SK-N-SH treated with all-trans-retinoic acid at 6 μM for 48 hours (cell line): ENCODE results near the gene TRAPPC10.

Source experiments
- ATAC-seq: fragments of 200-7000 bp; cut with Tn5 transposase; 3 replicates; pipeline ENCODE4 v1.9.1; 2020; ENCODE audit warnings: mild to moderate bottlenecking, moderate library complexity
- ARNTL ChIP-seq: fragments of 450-650 bp; formaldehyde crosslinking; IDR thresholded peaks from 2 replicates; pipeline ENCODE4 v1.5.0; 2020; ENCODE audit warnings: low read depth, mild to moderate bottlenecking, moderate library complexity, borderline replicate concordance
- CSDC2 ChIP-seq: fragments of 250-450 bp; sonication (Bioruptor Pico); IDR thresholded peaks from 2 replicates; pipeline ENCODE4 v1.5.0; 2020; ENCODE audit warnings: mild to moderate bottlenecking, moderate library complexity
- ESRRG ChIP-seq: fragments of 250-450 bp; sonication (Bioruptor Pico); IDR thresholded peaks from 2 replicates; pipeline ENCODE4 v1.6.1; 2021; ENCODE audit warnings: mild to moderate bottlenecking
- GLIS3 ChIP-seq: fragments of 250-450 bp; sonication (Bioruptor Pico); IDR thresholded peaks from 2 replicates; pipeline ENCODE4 v1.5.0; 2020; ENCODE audit warnings: mild to moderate bottlenecking, moderate library complexity
- OSR1 ChIP-seq: fragments of 250-450 bp; sonication (Bioruptor Pico); IDR thresholded peaks from 2 replicates; pipeline ENCODE4 v1.8.0; 2022; ENCODE audit warnings: moderate library complexity, mild to moderate bottlenecking, inconsistent platforms
- PPARA ChIP-seq: fragments of 250-450 bp; sonication (Bioruptor Pico); IDR thresholded peaks from 2 replicates; pipeline ENCODE4 v1.5.0; 2020; ENCODE audit warnings: mild to moderate bottlenecking, borderline replicate concordance
- RARB ChIP-seq: fragments of 250-450 bp; sonication (Bioruptor Pico); IDR thresholded peaks from 2 replicates; pipeline ENCODE4 v1.8.0; 2021; ENCODE audit warnings: mild to moderate bottlenecking, moderate library complexity
- SNAI2 ChIP-seq: fragments of 250-450 bp; sonication (Bioruptor Pico); IDR thresholded peaks from 2 replicates; pipeline ENCODE4 v1.5.0; 2020; ENCODE audit warnings: mild to moderate bottlenecking, moderate library complexity
- TCF4 ChIP-seq: fragments of 250-450 bp; sonication (Bioruptor Pico); IDR thresholded peaks from 2 replicates; pipeline ENCODE4 v1.8.0; 2021; ENCODE audit warnings: mild to moderate bottlenecking, moderate library complexity, borderline replicate concordance
- TOX ChIP-seq: fragments of 250-450 bp; sonication (Bioruptor Pico); IDR thresholded peaks from 2 replicates; pipeline ENCODE4 v1.8.0; 2021; ENCODE audit warnings: mild to moderate bottlenecking, moderate library complexity, borderline replicate concordance
- ZC3H10 ChIP-seq: fragments of 250-450 bp; sonication (Bioruptor Pico); IDR thresholded peaks from 2 replicates; pipeline ENCODE4 v1.5.1; 2021; ENCODE audit warnings: mild to moderate bottlenecking, moderate library complexity
- ZFP30 ChIP-seq: fragments of 450-650 bp; formaldehyde crosslinking; IDR thresholded peaks from 2 replicates; pipeline ENCODE4 v1.5.0; 2022; ENCODE audit warnings: mild to moderate bottlenecking, moderate library complexity
- ZNF70 ChIP-seq: fragments of 450-650 bp; formaldehyde crosslinking; IDR thresholded peaks from 2 replicates; pipeline ENCODE4 v1.5.0; 2020; ENCODE audit warnings: mild to moderate bottlenecking, moderate library complexity
- ZNF8 ChIP-seq: fragments of 450-650 bp; formaldehyde crosslinking; IDR thresholded peaks from 2 replicates; pipeline ENCODE4 v1.5.0; 2020; ENCODE audit warnings: mild to moderate bottlenecking, moderate library complexity
- TF ChIP-seq, protein P1 (sequence below): fragments of 250-450 bp; sonication (Bioruptor Pico); IDR thresholded peaks from 2 replicates; pipeline ENCODE4 v1.8.0; 2020; ENCODE audit warnings: mild to moderate bottlenecking, moderate library complexity, borderline replicate concordance
- TF ChIP-seq, protein P2 (sequence below): fragments of 250-450 bp; sonication (Bioruptor Pico); IDR thresholded peaks from 2 replicates; pipeline ENCODE4 v1.8.0; 2021; ENCODE audit warnings: low read depth, mild to moderate bottlenecking, moderate library complexity, borderline replicate concordance
- TF ChIP-seq, protein P3 (sequence below): fragments of 250-450 bp; sonication (Bioruptor Pico); IDR thresholded peaks from 2 replicates; pipeline ENCODE4 v1.5.1; 2020; ENCODE audit warnings: low read depth, mild to moderate bottlenecking, moderate library complexity
- TF ChIP-seq, protein P4 (sequence below): fragments of 250-450 bp; sonication (Bioruptor Pico); IDR thresholded peaks from 2 replicates; pipeline ENCODE4 v1.5.1; 2021; ENCODE audit warnings: mild to moderate bottlenecking, moderate library complexity
- TF ChIP-seq, protein P5 (sequence below): fragments of 250-450 bp; sonication (Bioruptor Pico); IDR thresholded peaks from 2 replicates; pipeline ENCODE4 v1.5.0; 2020; ENCODE audit warnings: mild to moderate bottlenecking, moderate library complexity

The TRAPPC10 gene

DNA sequence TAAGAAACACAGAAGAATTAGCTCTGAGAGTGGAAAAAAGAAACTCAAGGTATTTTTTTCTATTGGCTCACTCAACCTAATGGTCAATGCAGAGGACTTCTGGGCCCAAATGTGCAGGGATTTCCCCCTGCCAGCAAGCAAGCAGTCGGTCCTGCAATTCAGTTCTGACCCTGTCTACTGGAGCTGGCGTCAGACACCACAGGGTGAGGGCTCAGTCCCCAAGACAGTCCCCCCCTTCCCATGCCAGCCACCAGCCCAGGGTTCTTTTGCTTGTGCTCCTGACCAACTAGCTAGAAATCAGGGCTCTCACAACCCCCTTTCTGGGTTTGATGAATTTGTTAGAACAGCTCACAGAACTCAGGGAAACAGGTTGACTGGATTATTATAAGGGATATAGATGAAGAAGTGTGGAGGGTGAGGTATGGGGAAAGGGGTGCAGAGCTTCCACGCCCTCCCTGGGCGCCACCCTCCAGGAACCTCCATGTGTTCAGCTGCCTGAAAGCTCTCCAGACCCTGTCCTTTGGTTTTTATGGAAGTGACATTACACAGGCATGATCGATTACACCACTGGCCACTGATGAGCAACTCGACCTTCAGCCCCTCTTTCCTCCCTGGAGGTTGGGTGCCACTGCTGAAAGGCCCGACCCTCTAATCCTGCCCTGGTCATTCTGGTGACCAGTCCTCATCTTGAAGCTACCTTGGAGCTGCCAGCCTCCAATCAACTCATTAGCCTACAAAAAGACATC, 72.6 kb downstream of the TRAPPC10 start (continued):
- TF ChIP-seq, protein P1, sequence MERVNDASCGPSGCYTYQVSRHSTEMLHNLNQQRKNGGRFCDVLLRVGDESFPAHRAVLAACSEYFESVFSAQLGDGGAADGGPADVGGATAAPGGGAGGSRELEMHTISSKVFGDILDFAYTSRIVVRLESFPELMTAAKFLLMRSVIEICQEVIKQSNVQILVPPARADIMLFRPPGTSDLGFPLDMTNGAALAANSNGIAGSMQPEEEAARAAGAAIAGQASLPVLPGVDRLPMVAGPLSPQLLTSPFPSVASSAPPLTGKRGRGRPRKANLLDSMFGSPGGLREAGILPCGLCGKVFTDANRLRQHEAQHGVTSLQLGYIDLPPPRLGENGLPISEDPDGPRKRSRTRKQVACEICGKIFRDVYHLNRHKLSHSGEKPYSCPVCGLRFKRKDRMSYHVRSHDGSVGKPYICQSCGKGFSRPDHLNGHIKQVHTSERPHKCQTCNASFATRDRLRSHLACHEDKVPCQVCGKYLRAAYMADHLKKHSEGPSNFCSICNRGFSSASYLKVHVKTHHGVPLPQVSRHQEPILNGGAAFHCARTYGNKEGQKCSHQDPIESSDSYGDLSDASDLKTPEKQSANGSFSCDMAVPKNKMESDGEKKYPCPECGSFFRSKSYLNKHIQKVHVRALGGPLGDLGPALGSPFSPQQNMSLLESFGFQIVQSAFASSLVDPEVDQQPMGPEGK = no peak
- no peak for TF ChIP-seq ZNF8 (CRISPR knock-in tag)

DNA sequence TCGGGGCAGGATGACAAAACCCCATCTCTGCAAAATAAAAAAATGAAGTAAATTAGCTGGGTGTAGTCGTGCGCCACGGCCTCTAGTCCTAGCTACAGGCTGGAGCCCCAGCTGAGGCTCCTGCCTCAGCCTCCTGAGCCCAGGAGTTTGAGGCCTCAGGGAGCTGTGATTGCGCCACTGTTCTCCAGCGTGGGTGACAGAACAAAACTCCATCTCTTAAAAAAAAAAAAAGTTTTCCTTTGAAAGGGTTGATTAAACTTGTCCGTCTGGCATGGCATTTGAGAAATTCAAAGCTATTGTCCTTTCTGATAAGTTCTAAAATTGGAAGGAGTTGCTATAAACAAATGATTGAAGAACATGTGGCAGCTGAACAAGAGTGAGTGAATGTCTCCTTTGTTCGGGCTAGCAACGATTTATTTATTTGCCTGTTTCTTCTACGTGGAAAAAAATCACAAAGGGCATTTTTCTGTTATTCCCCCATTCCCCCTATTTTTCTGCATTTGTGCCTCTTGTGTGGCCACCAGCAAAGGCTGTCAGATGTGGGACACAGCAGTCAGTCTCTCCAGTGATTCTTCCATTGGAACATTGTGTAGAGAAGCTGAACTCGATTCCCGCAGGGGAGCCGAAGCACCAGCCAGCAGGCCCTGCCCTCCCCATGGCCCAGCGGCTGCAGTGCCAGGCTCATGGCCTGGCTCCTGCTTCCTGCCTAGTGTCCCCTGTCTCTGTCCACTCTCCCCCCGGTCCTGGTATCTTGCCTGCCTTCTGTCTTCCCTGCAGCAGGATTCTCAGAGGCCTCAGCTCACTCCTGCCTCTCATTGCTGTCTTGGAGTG, 73.6 kb downstream of the TRAPPC10 start:
- TF ChIP-seq ZNF8 (CRISPR knock-in tag) = no peak
- ATAC-seq = no peak; the same call in 2 of the 3 replicates

DNA sequence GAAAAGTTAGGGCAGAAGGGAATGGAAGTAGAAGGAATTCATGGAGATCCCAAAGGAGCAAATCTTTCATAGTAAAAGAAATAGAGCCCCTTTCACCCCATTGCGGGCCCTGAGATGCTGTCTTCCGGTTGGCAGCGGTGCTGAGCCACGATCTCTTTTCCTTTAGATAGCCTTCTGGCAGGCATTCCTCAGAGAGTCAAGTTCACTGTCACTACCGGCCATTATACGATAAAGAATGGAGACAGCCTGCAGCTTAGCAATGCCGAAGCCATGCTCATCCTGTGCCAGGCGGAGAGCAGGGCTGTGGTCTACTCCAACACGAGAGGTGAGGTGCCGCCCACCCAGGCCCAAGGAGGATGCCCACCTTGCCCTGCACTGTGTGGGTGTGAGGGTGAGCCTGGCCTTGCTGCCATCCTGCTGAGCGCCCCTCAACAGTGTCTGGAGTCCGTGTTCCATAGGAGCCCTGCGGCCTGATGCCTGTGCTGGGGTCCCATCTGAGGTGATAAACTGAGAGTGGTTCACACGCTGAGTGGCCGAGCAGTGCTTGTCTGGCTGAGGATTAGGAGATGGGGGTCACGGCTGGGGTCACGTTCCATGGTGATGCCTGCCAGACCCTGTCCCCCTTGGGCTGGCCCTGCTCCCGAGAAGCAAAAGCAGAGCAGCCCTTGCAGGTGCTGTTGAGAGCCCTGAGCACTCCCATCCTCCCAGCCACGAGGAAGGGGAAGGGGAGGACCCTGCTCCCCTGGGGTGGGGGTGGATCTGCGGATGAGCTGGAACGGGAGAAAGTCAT, 74.7 kb downstream of the TRAPPC10 start:
- TF ChIP-seq PPARA (CRISPR knock-in tag) (no peak), TCF4 (CRISPR knock-in tag) (no peak), ZFP30 (CRISPR knock-in tag) (no peak), ZC3H10 (CRISPR knock-in tag) (no peak), ESRRG (no peak), ZNF8 (CRISPR knock-in tag) (no peak), SNAI2 (CRISPR knock-in tag) (no peak), ZNF70 (CRISPR knock-in tag) (no peak), GLIS3 (no peak), CSDC2 (CRISPR knock-in tag) (no peak)
- TF ChIP-seq, protein P2, sequence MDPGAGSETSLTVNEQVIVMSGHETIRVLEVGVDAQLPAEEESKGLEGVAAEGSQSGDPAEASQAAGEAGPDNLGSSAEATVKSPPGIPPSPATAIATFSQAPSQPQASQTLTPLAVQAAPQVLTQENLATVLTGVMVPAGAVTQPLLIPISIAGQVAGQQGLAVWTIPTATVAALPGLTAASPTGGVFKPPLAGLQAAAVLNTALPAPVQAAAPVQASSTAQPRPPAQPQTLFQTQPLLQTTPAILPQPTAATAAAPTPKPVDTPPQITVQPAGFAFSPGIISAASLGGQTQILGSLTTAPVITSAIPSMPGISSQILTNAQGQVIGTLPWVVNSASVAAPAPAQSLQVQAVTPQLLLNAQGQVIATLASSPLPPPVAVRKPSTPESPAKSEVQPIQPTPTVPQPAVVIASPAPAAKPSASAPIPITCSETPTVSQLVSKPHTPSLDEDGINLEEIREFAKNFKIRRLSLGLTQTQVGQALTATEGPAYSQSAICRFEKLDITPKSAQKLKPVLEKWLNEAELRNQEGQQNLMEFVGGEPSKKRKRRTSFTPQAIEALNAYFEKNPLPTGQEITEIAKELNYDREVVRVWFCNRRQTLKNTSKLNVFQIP (CRISPR knock-in tag) = no peak
- TF ChIP-seq, protein P3, sequence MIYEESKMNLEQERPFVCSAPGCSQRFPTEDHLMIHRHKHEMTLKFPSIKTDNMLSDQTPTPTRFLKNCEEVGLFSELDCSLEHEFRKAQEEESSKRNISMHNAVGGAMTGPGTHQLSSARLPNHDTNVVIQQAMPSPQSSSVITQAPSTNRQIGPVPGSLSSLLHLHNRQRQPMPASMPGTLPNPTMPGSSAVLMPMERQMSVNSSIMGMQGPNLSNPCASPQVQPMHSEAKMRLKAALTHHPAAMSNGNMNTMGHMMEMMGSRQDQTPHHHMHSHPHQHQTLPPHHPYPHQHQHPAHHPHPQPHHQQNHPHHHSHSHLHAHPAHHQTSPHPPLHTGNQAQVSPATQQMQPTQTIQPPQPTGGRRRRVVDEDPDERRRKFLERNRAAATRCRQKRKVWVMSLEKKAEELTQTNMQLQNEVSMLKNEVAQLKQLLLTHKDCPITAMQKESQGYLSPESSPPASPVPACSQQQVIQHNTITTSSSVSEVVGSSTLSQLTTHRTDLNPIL (CRISPR knock-in tag) = no peak
- ATAC-seq = no peak

DNA sequence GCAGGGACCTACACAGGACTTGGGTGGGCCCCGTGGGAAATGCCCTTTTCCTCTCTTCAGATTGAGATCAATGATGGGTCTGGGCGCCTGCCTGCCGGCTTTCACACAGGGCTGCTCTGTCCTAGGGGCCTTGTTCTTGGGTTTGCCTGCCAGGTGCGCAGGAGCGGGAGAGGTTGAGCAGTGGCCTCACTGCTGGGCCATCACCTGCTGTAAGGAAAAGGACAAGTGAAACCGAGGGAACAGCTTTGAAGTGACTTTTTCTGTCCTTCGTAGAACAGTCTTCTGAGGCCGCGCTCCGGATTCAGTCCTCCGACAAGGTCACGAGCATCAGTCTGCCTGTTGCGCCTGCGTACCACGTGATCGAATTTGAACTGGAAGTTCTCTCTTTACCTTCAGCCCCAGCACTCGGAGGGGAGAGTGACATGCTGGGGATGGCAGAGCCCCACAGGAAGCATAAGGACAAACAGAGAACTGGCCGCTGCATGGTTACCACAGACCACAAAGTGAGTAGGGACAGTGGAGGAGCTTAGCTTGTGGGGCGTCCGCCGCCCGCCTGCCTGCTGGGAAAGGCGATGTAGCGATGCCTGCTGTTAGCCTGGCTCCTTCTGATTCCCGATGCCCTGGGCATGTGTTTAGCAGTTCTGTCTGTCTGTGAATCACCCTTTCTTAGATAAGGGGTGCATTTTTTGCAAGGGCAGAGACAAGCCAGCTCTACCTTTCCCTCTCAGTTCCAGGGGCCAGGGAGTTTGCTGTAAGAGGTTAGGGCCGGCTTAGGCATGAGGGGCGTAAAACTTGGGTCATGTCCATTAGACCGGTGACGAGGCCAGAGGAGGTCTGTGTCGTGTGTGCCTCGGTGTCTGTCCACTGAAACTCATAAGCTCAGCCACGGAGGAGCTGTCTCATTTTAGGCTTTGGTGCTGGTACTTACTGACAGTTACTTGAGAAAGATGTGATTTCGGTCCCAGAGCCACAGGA, 75.6 kb downstream of the TRAPPC10 start:
- no peak for ATAC-seq
- TF ChIP-seq, protein P4, sequence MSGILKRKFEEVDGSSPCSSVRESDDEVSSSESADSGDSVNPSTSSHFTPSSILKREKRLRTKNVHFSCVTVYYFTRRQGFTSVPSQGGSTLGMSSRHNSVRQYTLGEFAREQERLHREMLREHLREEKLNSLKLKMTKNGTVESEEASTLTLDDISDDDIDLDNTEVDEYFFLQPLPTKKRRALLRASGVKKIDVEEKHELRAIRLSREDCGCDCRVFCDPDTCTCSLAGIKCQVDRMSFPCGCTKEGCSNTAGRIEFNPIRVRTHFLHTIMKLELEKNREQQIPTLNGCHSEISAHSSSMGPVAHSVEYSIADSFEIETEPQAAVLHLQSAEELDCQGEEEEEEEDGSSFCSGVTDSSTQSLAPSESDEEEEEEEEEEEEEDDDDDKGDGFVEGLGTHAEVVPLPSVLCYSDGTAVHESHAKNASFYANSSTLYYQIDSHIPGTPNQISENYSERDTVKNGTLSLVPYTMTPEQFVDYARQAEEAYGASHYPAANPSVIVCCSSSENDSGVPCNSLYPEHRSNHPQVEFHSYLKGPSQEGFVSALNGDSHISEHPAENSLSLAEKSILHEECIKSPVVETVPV (CRISPR knock-in tag) = no peak
- TF ChIP-seq ESRRG (no peak), CSDC2 (CRISPR knock-in tag) (no peak), ARNTL (CRISPR knock-in tag) (no peak), OSR1 (no peak), RARB (no peak), ZC3H10 (CRISPR knock-in tag) (no peak), TOX (CRISPR knock-in tag) (no peak)
- TF ChIP-seq, protein P2 (CRISPR knock-in tag) = no peak
- TF ChIP-seq, protein P5, sequence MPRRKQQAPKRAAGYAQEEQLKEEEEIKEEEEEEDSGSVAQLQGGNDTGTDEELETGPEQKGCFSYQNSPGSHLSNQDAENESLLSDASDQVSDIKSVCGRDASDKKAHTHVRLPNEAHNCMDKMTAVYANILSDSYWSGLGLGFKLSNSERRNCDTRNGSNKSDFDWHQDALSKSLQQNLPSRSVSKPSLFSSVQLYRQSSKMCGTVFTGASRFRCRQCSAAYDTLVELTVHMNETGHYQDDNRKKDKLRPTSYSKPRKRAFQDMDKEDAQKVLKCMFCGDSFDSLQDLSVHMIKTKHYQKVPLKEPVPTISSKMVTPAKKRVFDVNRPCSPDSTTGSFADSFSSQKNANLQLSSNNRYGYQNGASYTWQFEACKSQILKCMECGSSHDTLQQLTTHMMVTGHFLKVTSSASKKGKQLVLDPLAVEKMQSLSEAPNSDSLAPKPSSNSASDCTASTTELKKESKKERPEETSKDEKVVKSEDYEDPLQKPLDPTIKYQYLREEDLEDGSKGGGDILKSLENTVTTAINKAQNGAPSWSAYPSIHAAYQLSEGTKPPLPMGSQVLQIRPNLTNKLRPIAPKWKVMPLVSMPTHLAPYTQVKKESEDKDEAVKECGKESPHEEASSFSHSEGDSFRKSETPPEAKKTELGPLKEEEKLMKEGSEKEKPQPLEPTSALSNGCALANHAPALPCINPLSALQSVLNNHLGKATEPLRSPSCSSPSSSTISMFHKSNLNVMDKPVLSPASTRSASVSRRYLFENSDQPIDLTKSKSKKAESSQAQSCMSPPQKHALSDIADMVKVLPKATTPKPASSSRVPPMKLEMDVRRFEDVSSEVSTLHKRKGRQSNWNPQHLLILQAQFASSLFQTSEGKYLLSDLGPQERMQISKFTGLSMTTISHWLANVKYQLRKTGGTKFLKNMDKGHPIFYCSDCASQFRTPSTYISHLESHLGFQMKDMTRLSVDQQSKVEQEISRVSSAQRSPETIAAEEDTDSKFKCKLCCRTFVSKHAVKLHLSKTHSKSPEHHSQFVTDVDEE (CRISPR knock-in tag) = no peak
